GOT3 (cell line): ENCODE results near the gene KCNA3.

Experiments
- DNase-seq: peaks from one replicate; lab custom pipeline; 2025; ENCODE audit warnings: mixed read lengths; lab: John Stamatoyannopoulos, UW

KCNA3 gene

DNA sequence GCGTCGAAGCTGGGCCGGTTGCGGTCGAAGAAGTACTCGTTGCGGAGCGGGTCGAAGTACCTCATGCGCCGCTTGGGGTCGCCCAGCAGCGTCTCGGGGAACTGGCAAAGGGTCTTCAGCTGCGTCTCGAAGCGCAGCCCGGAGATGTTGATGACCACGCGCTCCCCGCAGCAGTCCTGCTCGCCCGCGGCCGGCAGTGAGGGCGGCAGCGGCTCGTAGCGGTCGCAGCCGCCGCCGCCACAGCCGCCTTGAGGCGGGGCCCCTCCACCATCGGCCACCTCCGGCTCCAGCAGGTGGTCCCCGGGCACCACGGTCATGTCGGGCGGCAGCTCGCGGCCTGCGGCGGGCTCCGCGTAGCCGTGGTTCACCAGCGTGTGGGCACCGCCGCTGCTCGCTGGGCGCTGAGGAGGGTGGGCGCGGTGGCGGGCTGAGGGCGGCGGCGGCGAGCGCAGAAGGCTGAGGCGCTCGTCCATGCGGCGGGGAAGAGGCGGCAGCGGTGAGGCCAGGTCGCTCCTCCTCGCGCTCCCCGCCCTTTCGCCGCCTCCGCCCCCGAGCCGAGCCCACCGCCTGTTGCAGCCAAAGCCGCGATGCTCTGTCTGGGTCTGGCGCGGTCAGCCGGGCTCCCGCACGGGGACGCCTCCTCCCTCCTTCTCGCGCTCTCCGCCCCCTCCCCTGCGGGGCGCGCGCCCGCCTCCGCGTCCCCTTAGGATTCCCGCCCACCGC lies at the start of gene KCNA3:
KCNA3 (minus strand) TSS at position 604 of the 723 bp plus-strand sequence; CDS start at position 473, 131 bp downstream.
- DNase-seq, result no peak

DNA sequence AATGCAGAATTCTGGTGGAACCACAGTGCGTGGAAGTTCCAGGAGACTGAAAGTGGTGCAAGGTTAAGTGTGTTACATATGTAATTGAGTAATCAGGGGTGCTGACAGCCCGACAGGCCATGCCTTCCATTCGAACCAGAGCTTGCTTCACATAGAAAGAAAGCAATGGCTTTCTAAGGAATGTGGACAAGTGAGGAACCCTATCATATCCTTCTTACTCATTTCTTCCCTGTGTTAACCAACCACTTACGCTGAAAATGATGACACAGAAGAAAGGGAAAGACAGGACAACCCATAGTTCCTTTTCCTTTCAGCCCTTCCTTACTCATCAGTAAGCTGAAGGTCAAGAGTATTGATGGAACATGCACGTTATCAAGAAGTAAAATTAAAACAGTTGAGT lies 48.1 kb upstream of the KCNA3 start:
- DNase-seq, result no peak

DNA sequence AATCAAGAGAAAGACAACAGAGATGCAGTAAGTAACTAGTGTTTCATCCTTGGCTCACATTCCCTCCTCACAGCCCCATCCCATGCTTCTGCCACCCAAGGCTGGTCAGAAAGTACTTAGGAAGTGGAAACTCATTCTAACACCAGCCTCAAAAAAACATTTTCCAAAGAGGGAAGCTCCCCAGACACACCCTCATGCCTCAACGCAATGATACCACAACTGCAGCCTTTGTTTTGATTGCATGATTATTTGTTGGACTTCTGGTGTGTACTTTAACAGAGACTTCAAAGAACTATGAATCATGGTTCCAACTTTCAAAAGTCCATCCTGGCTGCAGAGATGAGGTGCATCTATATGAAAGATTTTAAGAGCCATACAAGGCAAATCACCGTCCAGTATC lies 45.2 kb upstream of the KCNA3 start:
- DNase-seq, result no peak

DNA sequence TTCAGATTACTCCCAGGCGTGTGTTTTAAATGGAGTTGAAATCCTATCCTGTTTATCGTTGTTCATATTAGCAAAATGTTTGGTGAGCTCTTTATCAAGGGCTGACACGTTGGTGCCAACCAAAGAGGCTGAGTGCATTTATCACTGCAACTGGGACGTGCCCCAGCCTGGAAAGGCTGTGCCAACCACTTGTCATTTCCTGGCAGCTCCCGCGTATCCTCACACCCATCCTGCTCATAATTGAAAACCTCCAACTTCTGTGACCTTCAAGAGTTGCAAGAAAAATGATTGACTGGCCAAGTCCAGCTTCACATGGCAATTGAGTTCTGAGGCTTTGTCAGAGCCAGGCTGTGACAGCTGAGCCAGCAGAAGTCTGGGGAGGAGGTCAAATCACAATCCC lies 43.7 kb upstream of the KCNA3 start:
- DNase-seq, result no peak

DNA sequence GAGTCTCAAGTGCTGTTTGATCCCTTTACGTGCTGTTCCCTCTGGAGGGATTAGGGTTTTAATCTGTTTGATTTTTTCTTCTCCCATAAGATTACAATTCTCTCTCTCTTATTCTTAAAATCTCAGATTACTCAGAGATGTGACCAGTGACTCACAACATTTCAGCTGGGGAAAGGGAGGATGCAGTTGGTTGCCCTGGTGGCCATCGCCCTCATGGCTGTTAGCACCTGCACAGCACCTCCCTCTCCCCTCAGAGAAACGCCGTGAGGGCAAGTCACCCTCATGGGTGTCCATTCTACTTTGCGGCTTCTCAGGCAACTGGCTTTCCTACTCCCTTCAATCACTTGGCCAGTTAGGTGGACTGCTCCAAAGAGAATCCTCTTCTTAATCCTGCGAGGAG lies 42.4 kb upstream of the KCNA3 start:
- no peak for DNase-seq

DNA sequence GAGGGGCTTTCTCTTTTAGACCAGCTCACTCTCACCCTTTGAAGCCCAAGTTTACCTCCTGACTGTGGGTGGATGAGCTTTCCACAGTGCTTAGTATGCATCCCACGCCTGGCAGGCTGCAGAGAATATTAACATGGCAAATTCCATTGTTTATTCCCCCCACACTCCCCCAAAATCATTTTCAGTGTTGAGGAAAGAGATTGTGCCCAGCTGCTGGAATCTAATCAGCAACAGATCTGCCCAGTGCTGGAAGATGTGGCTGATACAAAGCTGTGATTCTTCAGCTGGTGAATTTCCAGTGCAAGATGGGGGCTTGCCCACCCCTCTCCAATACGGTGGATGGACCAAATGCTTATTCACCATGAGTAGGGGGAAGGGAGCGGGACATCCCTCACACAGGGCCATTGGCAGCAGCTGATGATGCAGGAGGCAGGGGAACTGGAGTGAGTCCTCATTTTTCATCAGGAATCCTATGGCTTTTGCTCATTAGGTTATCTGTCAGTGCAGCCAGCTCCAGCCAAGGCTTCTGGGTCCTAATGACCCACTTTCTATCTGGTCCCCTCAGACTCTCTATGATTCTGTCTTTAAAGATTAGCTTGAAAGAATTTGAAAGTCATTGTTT lies 39.7 kb upstream of the KCNA3 start:
- DNase-seq, result no peak

DNA sequence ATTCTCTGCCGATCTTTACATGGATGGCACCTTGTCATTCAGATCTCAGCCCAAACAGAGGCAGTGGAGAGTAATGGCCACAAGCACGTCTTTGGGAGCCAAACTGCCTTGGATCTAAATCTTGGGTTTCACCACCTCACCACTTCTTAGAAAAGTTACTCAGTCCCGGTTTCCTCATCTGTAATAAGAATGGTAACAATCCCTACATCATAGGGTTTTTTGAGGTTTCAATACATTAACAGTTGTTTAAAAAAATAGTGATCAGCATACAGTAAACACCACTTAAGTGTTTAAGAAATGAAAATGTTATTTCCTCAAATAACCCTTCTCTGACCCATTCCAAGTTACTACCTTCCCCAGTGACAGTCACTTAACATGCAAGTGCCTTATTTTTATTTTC lies 38.5 kb upstream of the KCNA3 start:
- no peak for DNase-seq

DNA sequence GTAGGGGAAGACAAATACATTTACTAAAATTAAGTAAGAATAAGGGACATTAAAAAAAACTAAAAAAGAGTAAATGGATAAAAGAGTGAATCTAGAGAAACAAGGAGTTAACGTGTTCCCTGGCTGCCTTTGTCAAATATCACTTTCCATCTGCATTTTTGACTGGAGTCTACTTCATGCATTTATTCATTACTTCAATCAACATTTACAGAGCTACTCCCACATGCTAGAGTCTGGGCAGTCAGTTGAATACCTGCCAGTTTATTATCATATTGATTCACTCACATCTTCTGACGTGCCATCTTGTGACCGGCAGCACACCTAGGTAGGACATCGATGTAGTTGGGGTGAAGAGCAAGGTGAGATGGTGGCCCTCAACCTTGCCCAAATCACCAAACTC lies 35.6 kb upstream of the KCNA3 start:
- DNase-seq, result no peak

DNA sequence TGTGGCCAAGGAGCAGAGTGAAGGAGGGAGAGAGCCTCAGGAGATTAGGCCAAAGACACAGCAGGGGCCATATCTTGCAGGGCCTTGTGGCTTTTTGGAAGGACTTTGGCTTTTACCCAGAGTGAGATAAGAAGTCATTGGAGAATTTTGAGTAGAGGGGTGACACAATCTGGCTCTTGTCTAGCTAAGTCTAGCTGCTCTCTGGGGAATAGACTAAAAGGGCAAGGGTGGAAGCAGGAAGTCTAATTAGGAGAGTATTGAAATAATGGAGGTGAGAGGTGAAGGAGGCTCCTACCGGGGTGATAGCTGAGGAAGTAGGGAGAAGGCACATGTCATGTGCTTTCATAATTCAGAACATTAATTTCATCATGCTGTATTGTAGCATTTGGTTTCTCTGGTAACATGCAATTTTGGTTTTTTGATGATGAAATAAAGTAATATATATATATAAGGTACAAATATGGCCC lies 34.3 kb upstream of the KCNA3 start:
- DNase-seq, result no peak

DNA sequence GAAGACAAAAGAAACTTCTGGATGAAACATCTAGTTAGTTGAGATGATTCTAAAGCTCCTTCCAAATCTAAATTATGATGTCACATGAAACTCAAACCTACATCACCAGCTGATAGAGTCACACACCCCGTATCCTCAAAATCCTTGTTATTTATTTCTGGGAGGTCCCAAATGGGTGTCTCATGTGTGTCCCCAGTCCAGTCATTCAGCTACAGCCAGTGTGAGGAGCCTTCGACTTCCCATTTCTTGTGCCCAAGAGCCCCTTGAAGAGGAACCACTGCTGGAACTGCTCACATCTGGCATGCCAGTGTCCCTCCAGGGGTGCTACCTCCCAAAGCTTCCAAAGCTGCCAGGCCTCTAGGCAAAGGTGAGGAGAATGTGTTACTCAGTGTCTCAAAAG lies 32.5 kb upstream of the KCNA3 start:
- DNase-seq, result no peak

DNA sequence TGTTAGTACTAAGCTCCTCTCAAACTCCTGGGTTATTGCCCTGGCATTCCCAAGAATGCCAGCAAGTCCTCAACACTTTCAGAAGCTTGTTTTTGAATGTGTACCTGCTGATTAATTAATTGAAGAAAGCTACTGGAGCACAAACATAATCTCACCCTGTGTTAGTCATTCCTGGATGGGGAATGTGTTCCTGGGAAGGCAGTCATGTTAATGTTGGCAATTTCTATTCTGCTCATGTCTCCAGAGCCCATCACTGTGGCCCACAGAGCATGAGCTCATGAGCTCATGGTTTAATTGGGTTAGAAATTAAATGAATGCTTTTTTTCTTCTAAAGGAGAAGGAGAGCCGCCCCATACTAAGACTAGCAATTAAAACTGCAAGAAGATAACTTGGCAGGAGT lies 31.9 kb upstream of the KCNA3 start:
- no peak for DNase-seq

DNA sequence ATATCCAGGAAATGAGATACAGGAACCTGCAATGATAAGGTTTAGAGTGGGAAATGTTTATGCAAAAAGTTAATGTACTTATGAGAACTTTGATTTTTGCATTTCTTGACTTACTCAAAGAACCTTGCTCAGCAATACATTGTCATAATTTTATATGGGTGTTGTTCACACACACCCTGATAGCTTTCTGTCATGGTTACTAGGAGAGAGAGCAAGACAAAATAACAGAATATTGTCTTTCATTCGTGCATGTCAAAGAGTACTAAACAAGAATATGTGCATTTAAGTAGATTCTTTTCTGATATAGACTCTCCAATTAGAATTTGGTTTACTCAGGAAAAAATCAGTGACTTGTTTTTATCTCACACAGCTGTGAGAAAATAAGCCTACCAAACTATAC lies 27.5 kb upstream of the KCNA3 start:
- no peak for DNase-seq

DNA sequence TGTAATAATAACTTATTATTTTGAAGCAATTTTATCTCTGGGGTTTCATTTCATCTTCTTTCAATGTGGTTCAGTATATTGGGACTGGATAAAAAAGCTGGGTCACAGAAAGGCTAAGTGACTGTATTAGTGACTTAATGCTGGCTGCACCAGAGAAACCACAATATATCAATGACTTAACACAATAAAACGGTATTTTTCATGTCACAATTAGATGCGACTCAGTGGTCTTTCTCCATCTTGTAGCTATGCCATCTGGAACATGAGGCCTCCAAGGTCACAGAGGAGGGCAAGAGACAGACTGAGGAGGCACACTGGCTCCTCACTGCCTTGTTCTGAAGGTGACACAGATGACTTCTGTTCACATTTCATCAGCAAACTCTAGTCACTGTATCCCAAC lies 26.0 kb upstream of the KCNA3 start:
- no peak for DNase-seq

DNA sequence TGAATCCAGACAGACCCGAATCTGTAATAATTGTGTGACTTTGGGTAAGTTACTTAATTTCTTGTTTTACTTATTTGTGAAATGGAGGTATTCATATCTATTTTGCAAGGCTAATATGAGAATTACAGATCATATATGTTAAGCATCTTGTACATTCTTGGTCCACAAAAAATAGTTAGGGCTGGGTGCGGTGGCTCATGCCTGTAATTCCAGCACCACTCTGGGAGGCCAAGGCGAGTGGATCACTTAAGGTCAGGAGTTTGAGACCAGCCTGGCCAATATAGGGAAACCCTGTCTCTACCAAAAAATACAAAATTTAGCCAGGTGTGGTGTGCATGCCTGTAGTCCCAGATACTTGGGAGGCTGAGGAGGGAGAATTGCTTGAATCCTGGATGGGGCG lies 22.9 kb upstream of the KCNA3 start:
- no peak for DNase-seq

DNA sequence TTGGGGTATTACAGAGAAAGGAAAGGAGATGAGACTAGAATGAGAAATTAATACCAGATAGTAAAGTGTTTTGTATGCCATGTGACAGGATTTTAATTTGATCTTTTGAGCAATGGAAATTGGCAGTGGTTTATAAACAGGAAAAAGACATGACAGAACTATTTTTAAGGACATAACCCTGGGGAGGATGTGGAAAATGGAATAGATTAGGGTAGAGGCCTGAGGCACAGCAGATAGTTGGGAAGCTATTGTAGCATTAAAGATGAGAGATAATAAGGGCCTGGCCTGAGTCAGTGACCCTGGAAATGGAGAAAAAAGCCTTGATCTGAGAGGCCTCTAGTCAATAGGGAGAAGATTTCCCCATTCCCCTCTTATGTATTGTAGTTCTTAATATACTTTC lies 22.1 kb upstream of the KCNA3 start:
- no peak for DNase-seq

DNA sequence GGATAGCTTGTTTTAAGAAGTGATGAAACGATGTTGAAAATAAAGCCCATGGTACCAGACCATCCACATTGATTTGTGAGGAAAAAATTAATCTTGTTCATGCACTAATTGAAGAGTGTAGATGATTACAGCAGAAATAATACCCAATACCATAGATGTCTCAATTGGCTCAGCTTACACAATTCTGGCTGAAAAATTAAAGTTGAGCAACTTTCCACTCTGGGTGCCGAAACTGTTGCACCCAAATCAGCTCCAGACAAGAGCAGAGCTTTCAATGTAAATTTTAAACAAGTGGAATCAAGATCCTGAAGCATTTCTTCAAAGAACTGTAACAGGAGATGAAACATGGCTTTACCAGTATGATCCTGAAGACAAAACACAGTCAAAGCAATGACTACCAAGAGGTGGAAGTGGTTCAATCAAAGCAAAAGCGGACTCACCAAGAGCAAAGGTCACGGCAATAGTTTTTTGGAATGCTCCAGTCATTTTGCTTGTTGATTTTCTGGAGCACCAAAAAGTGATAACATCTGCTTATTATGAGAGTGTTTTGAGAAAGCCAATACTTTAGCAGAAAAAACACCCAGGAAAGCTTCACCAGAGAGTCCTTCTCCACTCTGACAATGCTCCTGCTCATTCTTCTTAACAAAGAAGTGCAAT lies 16.1 kb upstream of the KCNA3 start:
- DNase-seq, result no peak

DNA sequence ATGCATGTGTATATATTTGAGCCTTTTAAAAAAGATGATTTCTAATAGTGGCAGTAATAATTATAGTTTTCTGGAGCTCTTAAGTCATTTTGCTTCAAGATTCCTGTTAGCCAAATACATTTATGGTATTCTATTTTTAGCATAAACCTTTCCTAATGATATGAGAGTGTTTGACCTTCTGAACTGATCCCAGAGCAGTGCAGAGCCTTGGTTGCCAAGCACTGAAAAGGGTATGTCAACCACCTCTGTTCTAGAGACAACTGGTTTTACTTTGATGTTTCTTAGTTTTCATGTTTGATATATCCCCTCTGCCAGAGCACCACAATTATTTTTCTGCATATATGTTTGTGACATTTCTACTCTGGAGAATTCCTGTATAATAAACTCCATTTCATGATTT lies 15.1 kb upstream of the KCNA3 start:
- DNase-seq, result no peak

DNA sequence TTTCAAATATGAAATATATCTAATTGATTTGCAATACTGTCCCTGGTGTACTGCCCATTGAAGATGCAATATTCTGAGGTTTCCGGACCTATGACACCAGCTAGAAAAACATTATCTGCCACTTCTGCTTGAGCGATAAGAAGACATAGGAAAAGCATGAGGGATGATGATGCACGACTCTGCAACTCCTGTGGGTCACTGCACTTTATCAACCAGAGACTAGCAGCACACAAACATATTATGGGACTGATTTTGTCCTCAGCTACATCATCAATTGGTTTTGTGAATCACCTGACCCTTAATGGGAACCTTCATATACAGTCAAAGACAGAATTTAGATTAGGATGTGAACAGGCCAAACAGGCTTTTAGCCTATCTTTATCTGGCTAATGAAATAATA lies 13.8 kb upstream of the KCNA3 start:
- DNase-seq, result no peak

DNA sequence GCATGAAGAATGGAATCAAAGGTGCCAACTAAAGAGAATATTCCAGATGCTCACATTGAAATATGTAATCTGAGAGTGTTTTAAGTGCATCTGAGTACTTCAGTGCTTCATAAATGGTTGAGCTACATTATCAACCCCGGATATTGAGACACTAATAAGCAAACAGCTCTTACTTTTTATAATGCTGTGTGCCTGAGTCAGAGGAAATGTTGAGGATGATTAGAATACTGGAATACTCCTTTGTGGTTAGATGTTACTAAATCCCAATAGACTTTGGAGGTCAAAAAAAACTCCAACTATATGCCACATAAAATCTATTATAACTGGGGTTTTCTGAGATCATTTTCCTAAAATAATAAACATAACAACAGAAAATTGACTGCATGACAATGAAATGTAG lies 12.5 kb upstream of the KCNA3 start:
- no peak for DNase-seq

DNA sequence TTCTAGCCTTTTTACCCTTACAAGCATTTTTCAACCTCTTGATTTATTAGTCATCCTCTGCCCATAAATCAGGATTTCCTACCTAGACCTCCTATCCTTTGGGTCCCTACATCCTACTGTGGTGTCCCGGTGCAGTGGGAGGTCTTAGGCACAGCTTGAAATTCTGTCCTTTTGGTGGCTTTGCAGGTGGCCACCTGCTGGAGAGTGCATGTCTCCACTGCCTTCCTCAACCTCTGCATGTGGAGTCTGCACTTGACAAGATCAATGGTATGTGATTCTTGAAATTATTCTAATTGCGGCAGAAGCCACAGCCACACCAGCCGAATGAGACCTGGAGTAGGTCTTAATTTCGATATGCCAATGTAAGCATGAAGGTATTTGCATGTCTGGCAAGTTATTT lies 11.4 kb upstream of the KCNA3 start:
- no peak for DNase-seq

DNA sequence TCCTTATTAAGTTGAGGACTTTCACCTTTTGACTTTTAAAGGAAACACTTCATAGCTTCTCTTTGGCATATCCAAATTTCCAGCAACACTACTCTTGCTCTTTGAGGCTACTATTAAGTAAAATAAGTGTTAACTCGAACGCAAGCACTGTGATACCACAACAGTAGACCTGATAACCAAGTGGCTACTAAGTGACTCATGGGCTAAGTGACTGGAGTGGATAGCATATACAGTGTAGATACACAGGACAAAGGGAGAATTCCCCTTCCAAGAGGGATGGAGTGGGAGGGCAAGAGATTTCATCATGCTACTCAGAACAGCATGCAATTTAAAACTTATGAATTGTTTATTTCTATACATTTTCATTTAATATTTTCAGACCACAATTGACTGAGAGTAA lies 9.8 kb upstream of the KCNA3 start:
- DNase-seq, result no peak

DNA sequence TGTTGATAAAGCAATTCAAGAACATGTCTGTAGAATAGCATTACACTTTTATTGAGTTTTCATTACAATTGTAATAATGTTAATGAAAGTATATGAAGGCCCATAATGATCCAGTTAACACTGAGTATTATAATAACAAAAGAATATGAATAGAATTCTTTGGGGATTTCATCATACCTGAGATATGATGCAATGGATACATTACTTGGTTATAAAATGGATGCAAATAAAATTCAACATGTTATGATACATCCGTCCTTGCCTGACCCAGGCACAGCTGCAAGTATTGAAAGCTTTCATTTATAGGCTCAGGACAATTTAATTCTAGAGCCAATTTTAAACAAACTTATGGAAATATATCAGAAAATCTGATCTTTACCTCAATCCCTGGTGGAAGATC lies 8.2 kb upstream of the KCNA3 start:
- no peak for DNase-seq

DNA sequence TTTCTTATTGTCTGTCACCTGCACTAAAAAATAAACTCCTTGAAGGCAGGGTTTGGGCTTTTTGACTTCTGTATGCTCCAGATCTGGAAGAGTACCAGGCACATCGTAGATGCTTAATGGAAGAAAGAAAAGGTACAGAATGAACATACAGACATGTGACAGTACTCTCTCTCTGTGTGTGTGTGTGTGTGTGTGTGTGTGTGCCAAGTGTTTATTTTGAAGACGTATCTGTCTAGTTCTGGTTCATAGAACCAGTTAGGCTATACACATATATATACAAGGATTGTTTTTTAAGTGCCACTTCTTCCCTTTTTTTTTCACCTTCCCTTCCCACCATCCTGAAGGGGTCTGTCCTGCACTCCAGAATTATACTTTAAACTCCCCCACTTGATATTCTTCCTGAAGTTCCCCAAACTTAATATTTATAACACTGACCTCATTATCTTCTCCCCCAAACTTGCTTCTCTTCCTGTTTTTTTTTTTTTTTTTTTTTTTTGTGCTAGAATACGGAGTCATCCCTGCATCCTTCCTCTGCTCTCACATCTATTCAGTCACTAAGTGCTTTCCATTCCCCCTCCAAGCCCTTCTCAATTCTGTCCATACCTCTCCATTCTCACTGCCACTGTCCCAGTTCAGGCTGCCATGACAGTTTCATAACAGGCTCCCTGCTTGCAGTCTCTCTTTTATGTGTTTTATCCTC lies 5.4 kb upstream of the KCNA3 start:
- DNase-seq, result no peak
